MCF 10A (cell line): ENCODE data around the gene IQCK. TPM values are rescaled to one million over a fixed set of nuclear protein-coding genes. Genes with fewer than 3 reads are reported as not detected.

ENCODE experiments used
- BruUV-seq: library from RNA; stranded (reverse); fragments of 400-500 nt; replicated peaks from 2 replicates; lab custom pipeline; 2021; lab: Mats Ljungman, UMichigan
- CTCF ChIA-PET: fragments of 300-600 bp; sonication (Branson Sonifier 250); formaldehyde crosslinking; extraction: SDS; loops from one replicate; lab custom pipeline; 2021; ENCODE audit warnings: antibody characterized with exemption, inconsistent platforms; lab: Yijun Ruan, JAX
- POLR2A ChIA-PET: fragments of 300-600, 350-650 bp; sonication (Branson Sonifier 250); formaldehyde crosslinking; extraction: SDS; loops from one replicate; lab custom pipeline; 2020; ENCODE audit warnings: antibody characterized with exemption, inconsistent platforms; lab: Yijun Ruan, JAX
- DNase-seq: peaks from one replicate; pipeline ENCODE4 v3.0.0-alpha.2; 2018; ENCODE audit not compliant: unreplicated experiment
- H3K27ac Mint-ChIP-seq: one replicate; pipeline ENCODE4 v1.8.0; 2022; ENCODE audit warnings: mild to moderate bottlenecking, low read depth, mixed read lengths; ENCODE audit not compliant: unreplicated experiment
- H3K27me3 Mint-ChIP-seq: one replicate; pipeline ENCODE4 v1.8.0; 2022; ENCODE audit warnings: mixed read lengths; ENCODE audit not compliant: insufficient read depth, unreplicated experiment
- H3K36me3 Mint-ChIP-seq: one replicate; pipeline ENCODE4 v1.8.0; 2022; ENCODE audit warnings: mild to moderate bottlenecking, moderate library complexity, mixed read lengths; ENCODE audit not compliant: insufficient read depth, unreplicated experiment
- H3K4me1 Mint-ChIP-seq: one replicate; pipeline ENCODE4 v1.8.0; 2022; ENCODE audit warnings: mixed read lengths; ENCODE audit not compliant: insufficient read depth, unreplicated experiment
- H3K4me3 Mint-ChIP-seq: one replicate; pipeline ENCODE4 v1.8.0; 2022; ENCODE audit warnings: mild to moderate bottlenecking, moderate library complexity, mixed read lengths; ENCODE audit not compliant: unreplicated experiment
- H3K9me3 Mint-ChIP-seq: one replicate; pipeline ENCODE4 v1.8.0; 2022; ENCODE audit warnings: mixed read lengths; ENCODE audit not compliant: unreplicated experiment
- intact Hi-C: fragments of 100-400 bp; cut with micrococcal nuclease; formaldehyde crosslinking; loops from 2 replicates; pipeline ENCODE4 v1.14.1; 2022
- total RNA-seq: library from RNA; stranded (reverse); gene quantifications from 2 replicates; pipeline ENCODE4 v1.2.3, GENCODE V29; 2022
- TF ChIP-seq, protein P1 (sequence below): fragments of 200-600 bp; IDR thresholded peaks from one replicate; pipeline ENCODE4 v1.8.0; 2022; ENCODE audit warnings: antibody characterized with exemption, mild to moderate bottlenecking; ENCODE audit not compliant: unreplicated experiment

The IQCK gene
- total RNA-seq, 1 experiment from 2014 or later: 5.9 TPM

DNA sequence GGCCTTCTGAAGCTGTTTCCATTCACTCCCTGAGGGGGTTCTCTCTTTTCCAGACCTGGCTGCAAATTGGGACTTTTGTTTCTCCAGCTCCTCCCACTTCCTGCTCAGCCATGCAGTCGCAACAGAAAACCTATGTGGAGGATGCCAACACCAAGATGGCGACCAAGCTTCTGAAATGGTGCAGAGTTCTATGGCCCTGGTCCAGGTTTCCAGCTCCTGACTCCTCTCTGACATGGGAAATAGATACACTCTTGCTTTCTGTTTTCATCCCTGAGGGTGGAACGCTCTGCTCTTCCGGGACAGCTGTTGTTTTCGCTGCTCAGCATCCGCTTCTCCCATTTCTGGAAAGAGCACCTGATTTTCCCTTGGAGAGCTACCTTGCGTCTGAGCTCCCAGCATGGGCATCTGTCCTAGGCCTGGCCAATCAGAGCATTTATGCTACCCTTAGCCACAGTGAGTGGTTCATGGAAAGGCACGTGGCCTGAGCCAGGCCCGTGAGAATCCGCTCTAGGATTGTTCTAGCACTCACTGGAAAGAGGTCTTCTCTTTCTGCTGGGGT, 158.5 kb downstream of the IQCK start:
- Mint-ChIP-seq H3K27me3 (no peaks in the 10 kb centered on the region), H3K27ac (no peak overlapping the region), H3K9me3 (no peaks in the 10 kb centered on the region), H3K4me3 (no peak overlapping the region), H3K36me3 (no peaks in the 10 kb centered on the region), H3K4me1 (peaks cover 6% of the 10 kb centered on the region)
- CTCF ChIA-PET: interaction anchor here (0.6 to 4.2 kb wide), 7 partner anchors 11 to 295 kb away, joined by 3 to 24 read pairs (median 3); no protein-coding TSS in a partner anchor
- no peak for DNase-seq
- intact Hi-C loops: no loop called here
- TF ChIP-seq, protein P1, sequence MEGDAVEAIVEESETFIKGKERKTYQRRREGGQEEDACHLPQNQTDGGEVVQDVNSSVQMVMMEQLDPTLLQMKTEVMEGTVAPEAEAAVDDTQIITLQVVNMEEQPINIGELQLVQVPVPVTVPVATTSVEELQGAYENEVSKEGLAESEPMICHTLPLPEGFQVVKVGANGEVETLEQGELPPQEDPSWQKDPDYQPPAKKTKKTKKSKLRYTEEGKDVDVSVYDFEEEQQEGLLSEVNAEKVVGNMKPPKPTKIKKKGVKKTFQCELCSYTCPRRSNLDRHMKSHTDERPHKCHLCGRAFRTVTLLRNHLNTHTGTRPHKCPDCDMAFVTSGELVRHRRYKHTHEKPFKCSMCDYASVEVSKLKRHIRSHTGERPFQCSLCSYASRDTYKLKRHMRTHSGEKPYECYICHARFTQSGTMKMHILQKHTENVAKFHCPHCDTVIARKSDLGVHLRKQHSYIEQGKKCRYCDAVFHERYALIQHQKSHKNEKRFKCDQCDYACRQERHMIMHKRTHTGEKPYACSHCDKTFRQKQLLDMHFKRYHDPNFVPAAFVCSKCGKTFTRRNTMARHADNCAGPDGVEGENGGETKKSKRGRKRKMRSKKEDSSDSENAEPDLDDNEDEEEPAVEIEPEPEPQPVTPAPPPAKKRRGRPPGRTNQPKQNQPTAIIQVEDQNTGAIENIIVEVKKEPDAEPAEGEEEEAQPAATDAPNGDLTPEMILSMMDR: no peak
- POLR2A ChIA-PET: interaction anchor here (0.6 kb wide), 1 partner anchor 1271 kb away, joined by 3 read pairs; no protein-coding TSS in a partner anchor
- BruUV-seq: no TSS peak

DNA sequence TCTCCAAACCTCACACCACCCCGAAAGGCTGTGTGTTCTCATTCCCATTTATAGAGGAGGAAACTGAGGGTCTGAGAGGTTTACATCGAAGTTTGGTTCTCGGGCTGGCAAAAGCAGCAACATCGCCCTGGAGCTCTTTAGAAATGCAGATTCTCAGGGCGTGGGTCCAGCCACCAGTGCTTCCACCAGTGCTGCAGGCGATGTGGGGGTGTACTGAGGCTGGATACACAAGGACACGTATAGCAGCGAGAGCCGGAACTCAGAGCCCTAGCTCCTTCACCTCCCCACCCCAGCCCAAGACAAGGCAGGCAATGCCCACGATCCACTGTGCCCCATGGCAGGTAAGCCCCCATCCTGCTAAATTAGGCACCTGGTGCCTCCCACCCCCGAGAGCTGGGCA, 160.7 kb downstream of the IQCK start:
- no TSS peak for BruUV-seq
- TF ChIP-seq, protein P1: no peak
- Mint-ChIP-seq H3K27me3 (peaks cover 12% of the 10 kb centered on the region), H3K4me3 (no peak overlapping the region), H3K9me3 (no peaks in the 10 kb centered on the region), H3K36me3 (no peaks in the 10 kb centered on the region), H3K27ac (no peak overlapping the region), H3K4me1 (peaks cover 6% of the 10 kb centered on the region)
- intact Hi-C loops: no loop called here
- POLR2A ChIA-PET: interaction anchor here (0.7 kb wide), 1 partner anchor 161 kb away, joined by 3 read pairs; the partner anchor contains the start of genes IQCK and KNOP1
- CTCF ChIA-PET: interaction anchor here (0.7 to 5.5 kb wide), 9 partner anchors 11 to 324 kb away, joined by 3 to 43 read pairs (median 4); no protein-coding TSS in a partner anchor
- DNase-seq: no peak

- no peaks in the 10 kb centered on the region for H3K9me3 Mint-ChIP-seq
- no peaks in the 10 kb centered on the region for H3K36me3 Mint-ChIP-seq
- peaks cover 6% of the 10 kb centered on the region for H3K4me1 Mint-ChIP-seq
- CTCF ChIA-PET: interaction anchor here (0.7 to 5.5 kb wide), 7 partner anchors 10 to 324 kb away, joined by 3 to 43 read pairs (median 4); no protein-coding TSS in a partner anchor
- H3K4me3 Mint-ChIP-seq: no peak overlapping the region
- POLR2A ChIA-PET: interaction anchor here (0.7 kb wide), 1 partner anchor 161 kb away, joined by 3 read pairs; the partner anchor contains the start of genes IQCK and KNOP1
- H3K27me3 Mint-ChIP-seq: peaks cover 12% of the 10 kb centered on the region
- intact Hi-C loops: no loop called here
- TF ChIP-seq, protein P1: no peak
- no TSS peak for BruUV-seq
- H3K27ac Mint-ChIP-seq: no peak overlapping the region
- DNase-seq: no peak
Observed at GRCh38 chr16:19879241-19879792, 161.2 kb downstream of the IQCK start.

- Mint-ChIP-seq H3K9me3 (no peaks in the 10 kb centered on the region), H3K4me3 (no peak overlapping the region), H3K27me3 (peaks cover 12% of the 10 kb centered on the region), H3K4me1 (peaks cover 6% of the 10 kb centered on the region), H3K36me3 (no peaks in the 10 kb centered on the region), H3K27ac (no peak overlapping the region)
- TF ChIP-seq, protein P1: no peak
- POLR2A ChIA-PET: no interaction called here
- DNase-seq: no peak
- intact Hi-C loops: no loop called here
- CTCF ChIA-PET: interaction anchor here (5.5 kb wide), 1 partner anchor 281 kb away, joined by 43 read pairs; no protein-coding TSS in a partner anchor
- BruUV-seq: no TSS peak
Observed at GRCh38 chr16:19881028-19881427, 163.0 kb downstream of the IQCK start.
